GM18519 (cell line): ENCODE results near the gene TMEM150C.

Source experiments
- ATAC-seq: cut with Tn5 transposase; IDR thresholded peaks from one replicate; pipeline ENCODE4 v1.9.1; 2021; ENCODE audit warnings: mild to moderate bottlenecking, moderate library complexity; ENCODE audit not compliant: unreplicated experiment, low FRiP score

Gene TMEM150C

DNA sequence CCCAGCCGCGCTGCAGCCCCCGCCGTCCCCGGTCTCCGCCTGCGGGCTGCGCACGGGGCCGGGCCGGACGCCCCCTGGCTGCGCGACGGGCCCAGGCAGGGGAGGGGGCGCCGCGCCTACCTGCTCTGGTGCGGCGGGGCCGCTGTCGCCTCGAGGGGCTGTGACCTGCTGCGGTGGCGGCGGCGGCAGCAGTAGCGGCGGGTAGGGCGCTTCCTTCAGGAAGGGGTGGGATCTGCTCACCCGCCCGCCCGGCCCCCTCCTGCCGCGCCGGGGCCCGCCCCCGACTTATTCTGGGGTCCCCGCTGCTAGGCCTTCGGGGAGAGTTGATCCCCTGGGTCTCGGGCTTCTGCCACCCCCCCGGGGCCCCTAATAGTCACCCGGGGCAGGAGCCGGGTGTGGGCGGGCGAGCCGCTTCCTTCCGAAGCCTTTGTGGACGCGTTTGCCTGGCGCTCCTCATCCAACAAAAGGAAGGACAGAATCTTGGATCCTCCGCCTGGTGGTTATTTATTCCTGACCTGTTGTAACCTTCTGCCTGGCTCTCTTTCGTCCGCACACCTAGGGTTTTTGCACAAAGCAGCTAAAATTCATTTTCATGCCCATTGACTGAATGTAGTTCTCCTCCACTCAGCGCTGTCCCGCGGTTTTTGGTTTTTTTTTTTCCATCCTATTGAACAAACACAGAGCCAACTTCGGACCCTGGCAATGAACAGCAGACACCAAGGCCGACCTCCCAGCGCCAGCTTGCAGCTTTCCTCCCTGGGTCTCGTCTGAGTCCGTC lies at the start of gene TMEM150C:
Gene TMEM150C, minus strand, starts transcription at position 203 of the 778 bp plus-strand sequence. CDS start 57,331 bp downstream, outside the sequence.
- no peak for ATAC-seq

DNA sequence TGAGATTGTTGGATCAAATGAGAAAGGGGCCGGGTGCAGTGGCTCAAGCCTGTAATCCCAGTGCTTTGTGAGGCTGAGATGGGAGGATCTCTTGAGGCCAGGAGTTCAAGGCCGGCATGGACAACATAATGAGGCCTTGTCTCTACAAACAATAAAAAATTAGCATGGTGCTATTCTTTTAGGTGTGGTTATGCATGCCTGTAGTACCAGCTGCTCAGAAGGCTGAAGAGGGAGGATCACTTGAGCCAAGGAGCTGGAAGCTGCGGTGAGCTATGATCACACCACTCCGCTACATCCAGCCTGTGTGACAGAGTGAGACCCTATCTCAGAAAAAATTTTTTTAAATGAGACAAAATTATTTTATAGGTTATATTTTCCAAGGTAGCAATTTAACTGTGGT lies 49.7 kb upstream of the TMEM150C start:
- no peak for ATAC-seq

DNA sequence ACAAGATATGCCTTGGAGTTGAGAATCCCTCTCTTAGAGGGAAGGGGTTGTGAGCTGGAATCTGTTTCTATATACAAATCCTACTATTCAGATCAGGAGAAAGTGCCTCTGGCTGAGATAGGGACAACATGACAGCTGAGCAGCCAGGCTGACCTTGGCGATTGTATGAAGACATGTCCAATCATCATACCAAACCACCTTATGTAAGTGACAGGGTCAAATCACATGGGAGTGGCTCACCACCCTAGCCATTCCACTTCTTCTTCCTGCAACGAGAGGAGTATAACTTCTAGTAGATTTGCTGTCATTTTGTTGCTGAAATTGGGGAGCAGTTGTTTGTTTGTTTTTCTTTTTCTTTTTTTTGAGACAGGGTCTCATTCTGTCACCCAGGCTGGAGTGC lies 48.3 kb upstream of the TMEM150C start:
- ATAC-seq, result no peak

DNA sequence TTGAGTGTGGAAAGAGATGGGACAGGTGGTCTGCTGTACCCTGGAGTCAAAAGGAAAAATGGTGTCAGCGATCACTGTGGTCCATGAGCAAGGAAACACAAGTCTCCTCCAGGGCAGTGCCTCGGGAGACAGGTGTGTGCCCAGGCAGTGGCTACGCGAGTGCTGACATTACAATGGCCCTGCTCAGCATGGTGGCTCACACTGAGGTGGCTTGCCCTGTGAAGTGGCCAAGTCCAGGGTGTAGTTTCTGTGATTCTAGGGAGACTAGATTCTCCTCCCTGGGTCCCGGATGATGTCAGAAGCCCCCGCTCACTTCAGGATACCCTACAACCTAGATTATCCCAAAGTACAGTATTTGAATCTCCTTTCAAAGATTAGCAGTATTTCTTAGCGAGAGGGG lies 44.8 kb upstream of the TMEM150C start:
- ATAC-seq, result no peak

DNA sequence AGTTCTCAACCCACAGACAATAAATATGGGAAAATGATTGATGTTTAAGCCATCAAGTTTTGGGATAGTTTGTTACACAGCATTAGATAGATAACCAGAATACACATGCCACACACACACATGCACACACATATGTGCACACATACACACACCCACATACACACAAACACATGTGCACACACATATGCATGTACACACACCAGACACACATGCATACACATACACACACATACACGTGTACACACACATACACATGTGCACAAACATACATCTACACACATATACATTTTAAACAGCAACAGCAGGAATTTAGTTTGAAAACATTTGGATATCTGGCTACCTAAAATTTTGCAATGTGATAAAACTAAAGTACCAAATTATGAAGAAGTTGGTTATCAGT lies 42.7 kb upstream of the TMEM150C start:
- ATAC-seq, result no peak

DNA sequence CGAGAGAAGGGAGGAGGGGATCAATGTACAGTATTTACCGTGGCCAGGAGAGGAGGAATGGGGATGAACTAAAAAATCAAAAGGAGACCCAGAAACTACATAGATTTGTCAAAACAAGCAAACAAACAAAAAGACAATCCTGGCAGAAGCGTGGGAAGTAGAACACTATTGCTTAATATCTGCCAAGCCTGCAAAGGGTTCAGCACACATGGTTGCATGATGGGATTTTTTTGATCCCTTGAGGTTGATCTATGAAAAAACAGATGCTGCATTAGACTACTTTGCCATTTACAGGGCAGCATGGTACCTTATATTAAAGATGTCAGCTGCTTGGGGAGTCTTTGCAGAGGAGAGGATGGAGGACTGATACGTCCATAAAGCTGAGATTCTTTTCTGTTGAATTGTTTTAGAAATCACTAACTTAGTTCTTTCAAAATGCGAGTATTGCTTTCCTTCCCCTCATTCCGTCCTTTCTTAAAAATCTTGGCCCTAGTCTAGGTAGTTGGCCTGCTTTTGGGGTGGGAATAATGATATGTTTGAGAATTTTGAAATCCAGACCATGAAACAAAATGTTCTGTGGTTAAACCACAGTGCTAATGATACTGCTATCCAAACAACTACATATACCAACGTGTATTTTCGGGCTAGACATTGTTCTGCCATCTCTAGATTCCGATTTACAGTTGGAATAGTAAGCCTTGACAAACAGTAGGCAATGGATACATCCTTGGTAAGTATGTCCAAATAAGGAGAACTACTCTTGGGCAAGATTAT lies 39.6 kb upstream of the TMEM150C start:
- no peak for ATAC-seq

DNA sequence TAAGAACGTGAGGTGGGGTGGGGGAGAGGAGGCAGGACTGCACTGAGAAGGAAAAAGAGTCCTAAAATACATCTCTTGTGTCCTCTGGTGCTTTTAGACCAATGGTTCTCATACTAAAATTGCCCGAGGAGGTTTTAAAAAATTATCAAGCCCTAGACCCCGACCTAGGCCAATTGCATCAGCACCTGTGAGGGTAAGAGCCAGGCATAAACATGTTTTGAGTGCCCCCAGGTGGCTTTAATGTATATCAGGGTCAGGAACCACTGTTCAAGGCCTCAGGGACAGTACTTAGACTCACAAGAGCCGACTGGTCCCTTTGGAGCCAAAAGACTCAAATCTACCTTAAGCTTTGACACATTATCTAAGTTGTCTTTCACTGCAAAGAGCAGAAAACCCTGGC lies 37.5 kb upstream of the TMEM150C start:
- ATAC-seq, result no peak

DNA sequence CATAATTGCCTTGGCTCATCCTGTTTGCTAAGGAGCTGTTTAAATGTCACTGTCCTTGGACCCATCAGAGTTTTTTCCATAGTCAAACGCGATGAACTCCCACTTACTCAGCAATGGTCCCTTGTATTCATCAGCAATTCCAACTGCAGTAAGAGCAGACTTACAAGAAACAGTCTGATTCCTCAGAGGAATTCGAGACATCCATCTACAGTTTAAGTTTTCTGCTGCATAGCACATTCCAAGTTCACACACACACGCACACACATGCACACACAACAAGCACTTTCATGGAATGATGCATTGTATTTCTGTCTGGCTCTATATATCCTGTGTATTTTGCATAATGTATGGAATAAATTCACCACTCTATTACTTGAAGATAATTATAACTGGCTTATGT lies 32.7 kb upstream of the TMEM150C start:
- no peak for ATAC-seq

DNA sequence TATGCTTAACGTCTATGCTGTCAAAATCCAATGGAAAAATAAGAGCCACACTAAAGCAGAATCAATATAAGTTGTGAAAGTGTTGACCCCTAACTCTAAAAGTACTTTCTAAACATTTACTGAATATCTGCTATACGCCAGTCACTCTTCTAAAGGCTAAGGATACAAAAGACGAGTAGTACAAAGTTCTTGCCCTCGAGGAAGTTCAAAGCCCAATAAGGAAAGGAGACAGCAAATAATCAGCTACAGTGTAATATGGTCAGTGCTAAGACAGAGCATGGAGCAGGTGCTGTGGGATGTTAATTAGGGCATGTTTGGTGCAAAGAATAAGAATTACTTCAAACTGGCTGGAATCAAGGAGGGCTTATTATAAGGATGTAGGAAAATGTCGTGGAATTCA lies 31.6 kb upstream of the TMEM150C start:
- ATAC-seq, result no peak

DNA sequence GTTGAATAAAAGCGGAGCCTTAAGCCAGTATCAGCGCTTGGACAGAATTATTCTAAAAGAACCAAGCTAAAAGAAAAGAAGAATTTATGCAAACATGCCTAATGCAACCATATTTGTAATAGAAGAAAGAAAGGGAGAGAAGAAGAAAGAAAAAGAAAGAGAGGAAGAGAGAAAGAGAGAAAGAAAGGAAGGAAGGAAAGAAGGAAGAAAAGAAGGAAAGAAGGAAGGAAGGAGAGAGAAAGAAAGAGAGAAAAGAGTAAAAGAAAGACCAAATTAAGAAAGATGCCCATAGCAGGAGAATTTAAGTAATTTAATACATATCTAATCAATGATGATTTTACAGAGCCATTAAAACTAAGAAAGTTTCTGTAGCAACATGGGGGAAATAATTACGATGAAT lies 30.9 kb upstream of the TMEM150C start:
- no peak for ATAC-seq

DNA sequence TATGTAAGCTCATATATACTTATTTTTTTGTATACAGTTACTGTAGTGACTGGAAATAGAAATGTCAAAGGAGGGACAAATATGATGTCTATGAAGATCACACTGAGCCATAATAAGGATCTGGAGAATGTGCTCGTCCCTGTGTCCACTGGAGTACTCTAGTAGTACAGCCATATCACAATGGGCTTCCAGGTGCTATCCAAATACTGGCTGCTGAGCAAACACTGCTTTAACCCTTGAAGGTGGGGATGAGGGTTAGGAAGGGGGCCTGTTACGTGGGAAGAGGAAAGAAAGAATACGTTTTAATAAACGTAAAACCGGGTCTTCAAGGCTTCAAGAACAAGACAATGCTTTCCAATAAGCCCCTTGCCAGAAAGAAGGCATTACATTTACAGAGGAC lies 29.8 kb upstream of the TMEM150C start:
- no peak for ATAC-seq

DNA sequence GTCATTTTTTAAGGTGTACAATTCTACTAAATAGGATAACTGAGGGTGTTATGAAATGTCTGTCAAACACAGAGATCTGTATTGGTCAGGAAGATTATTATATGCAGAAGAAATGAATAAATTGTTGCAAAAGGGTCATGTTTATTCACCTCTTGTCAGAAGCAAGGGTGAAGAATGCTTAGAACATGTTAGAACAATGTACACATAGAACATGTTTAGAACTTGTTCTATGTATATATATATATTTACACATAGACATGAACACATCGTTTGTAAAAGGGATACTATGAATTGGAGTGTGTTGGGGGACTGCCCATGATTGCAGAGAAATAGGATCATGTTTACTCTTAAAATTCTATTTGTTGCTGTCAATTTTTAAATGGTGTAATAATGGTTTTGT lies 28.0 kb upstream of the TMEM150C start:
- ATAC-seq, result no peak

DNA sequence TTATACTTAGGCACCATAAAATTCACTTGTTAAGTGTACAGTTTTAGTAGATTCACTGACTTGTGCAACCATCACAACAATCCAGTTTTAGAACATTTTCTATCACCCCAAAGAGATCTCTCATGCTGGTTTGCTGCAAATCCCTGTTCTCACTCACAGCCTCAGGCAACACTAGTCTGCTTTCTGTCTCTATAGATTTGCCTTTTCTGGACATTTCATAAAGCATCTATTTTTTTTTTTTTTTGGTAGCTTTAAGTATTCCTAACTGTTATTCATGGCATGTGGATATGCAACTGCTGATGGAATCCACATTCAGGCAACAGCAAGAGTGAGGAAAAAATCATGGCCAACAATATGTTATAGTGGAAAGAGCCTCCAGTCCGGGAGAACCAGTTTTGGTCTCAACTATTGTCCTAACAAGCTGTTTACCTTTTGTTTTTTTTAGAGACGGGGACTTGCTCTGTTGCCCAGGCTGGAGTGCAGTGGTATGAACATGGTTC lies 27.0 kb upstream of the TMEM150C start:
- no peak for ATAC-seq

DNA sequence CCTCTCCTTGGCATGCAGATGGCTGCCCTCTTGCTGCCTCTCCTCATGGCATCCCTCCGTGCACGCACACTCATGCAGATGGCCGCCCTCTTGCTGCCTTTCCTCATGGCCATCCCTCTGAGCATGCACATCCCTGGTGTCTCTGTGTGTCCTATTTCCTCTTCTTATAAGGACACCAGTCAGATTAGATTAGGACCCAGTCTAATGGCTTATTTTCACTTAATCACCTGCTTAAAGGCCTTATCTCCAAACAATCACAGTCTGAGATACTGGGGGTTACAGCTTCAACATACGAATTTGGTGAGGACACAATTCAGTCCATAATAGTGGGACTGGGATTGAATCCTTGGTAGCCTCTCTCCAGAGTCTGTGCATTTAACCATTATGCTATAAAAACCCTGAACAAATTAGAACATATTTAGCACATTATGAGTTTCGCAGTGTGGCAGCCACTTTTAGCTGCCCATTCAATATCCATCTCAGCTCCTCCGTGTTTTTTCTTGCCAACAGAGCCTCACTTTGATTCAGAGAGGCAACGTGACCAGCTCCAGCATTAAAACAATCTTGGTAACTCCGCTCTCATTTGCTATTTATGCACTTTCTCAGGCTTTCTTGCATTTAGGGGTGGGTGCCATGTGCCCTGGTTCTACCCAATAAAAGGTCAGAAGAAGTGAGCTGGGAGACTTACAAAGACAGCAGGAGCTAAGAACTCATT lies 26.2 kb upstream of the TMEM150C start:
- no peak for ATAC-seq

DNA sequence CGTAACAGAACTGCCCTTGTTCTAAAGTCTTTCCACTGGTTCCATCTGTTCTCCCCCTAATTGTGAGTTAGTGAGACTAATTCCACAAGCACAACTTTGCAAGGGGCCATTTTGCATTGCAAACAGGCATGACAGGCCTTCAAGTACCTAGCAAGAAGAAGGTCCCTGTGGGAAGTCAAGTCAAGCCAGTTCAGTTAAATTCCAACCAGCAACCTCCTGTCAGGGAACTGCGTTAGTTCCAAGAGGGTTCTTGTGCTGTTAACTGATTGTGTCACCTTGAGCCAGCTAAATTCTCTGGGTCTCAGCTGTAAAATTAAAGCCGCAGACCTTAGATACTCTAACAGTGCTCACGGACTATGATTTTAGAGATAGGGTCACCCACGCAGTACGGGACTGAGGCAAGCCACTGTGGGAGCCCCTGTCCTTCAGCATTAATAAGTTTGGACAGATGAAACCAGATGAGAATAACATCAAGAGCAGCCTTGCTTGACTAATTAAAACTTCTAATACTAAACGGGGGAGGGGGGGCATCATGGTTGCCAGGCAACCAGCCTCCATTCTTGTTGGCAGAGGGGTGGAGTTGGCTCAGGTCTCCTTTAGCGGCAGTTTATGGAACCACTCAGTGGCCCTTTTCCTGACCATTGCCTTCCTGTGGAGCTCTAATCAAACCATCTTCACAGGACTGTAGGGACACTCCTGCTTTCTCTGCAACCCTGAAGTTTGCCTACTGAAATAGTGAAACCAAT lies 24.1 kb upstream of the TMEM150C start:
- no peak for ATAC-seq

DNA sequence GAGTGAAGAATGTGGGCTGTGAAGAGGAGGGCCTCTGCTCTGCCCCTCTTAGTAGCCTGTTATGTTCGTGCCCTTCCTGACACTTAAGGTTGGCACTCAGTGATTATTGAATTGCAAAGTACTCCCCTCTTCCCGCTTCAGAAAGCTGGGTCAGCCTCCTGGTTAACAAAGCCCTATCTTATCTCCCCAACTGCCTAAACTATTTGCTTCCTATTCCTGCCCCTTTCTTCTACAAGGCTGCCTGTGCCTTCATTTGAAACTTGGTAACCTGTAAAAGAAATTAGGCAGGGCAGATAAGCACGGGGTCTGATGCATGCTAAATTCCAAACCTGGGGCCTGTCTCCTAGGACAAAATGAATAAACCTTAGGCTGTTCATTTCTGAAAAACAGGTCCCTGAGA lies 23.1 kb upstream of the TMEM150C start:
- no peak for ATAC-seq

DNA sequence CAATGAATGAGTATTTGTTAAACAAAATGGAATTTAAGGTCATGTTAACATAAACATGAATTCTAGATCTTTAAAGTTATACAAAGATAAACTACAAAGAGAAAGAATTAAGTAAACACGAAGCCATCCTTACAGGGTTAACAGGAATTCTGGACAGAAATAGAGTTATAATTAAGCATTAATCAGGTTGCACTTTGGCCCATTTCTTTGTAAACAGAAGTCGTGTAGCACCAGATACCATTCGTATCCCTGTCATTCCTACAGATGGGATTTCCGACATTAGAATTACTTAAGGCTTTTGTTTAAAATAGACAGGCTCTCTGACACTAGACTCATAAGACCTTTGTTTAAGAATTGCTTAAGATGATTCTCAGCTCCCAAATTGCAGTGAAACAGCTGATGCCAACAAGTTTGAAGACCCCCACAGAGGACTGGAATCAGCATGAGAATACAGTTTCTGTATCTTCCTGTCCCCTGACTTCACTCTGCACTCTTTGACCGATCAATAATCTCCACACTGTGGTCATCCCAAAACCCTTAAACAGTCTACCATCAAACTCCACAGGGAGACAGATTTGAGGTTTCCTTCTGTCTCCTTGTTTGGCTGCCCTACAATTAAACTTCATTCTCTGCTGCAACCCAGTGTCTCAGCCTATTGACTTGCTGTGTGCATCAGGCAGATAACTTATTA lies 22.3 kb upstream of the TMEM150C start:
- no peak for ATAC-seq

DNA sequence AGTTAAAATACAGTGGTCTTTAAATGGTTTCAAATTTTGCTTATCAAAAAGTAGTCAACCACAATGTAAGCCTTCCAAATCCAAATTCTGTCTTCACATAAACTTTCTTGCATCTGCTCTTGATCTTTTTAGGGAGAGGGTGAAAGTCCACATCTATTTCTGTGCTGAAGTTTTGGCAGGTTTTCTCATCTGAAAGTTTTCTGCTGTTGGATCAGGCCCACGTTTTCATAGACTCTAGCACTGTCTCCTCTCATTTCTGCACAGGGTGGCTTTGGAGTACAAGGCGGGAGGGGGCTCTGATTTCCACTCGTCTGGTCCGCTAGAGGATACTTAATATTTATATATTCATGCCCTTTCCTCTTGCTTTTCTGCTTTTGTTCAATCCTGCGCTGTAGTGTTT lies 18.1 kb upstream of the TMEM150C start:
- ATAC-seq, result no peak

DNA sequence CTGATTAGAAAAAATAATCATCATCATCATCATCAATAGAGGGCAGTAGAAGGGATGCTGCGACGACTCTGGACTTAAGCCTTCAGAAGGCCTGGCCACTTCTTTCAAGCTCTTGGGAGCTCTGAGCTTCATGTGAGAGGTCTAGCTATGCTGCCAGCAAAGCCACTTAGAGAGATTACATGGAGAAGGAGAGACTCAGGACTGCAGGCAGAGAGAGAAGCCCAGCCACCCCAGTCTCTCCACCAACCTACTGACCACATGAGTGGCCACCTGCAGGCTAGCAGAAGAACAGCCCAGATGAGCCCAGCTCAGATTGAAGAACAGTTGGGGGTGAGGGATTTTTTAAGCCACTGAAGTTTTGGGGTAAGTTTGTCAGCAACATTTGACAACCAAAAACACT lies 17.1 kb upstream of the TMEM150C start:
- ATAC-seq, result no peak

DNA sequence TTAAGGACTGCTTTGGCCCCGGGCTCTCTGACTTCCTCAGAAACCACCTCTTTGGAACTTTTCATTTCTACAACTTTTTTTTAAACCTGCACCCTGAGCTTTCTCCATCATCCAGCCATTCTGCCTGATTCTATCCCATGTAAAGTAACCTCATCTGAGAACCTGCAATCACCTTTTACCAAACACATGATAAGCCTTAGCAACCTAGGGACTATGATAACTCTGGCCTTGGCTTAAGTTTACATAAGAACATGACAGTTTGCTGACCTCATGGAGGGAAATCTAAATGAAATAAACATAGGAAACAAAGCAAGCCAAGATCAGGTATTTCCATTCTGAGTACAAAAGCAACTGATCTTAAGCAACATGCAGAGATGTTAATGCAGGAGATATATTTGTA lies 15.7 kb upstream of the TMEM150C start:
- no peak for ATAC-seq
